ENCODE data around the gene ZSCAN4.

Gene ZSCAN4

DNA sequence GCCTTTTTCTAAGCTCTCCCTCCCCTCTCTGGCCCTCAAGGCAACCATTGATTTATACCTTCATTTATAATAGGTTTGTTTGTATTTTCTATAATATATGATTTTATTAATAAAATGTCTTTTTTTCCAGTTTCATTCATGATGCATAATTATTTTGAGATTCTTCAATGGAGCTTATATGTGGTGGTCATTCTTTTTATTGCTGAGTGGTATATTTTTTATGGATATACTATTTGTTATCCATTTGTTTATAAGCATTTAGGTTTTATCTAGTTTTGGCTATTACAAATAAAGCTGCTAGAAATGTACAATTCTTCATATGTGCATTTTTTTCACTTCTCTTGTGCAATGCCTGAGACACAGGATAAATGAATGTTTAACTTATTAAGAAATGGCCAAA, 25.0 kb upstream of the ZSCAN4 start:
- DNase-seq (ENCODE audit: insufficient read length, low spot score) (no peak), FAIRE-seq (no peak)
- TF ChIP-seq POLR2A (IDR thresholded peaks at IDR 0.05; ENCODE audit: low read depth, low read length) (no peak), TAF1 (IDR thresholded peaks at IDR 0.05; ENCODE audit: low read depth, low read length) (no peak), PAX5 (IDR thresholded peaks at IDR 0.05; ENCODE audit: insufficient read depth, low read length, severe bottlenecking) (no peak), POU2F2 (IDR thresholded peaks at IDR 0.05; ENCODE audit: low read depth, low read length) (no peak), SPI1 (IDR thresholded peaks at IDR 0.05; ENCODE audit: low read depth, low read length) (no peak), POLR2AphosphoS5 (IDR thresholded peaks at IDR 0.05; ENCODE audit: low read depth, low read length) (no peak)

- no peak for TF ChIP-seq TAF1 (IDR thresholded peaks at IDR 0.05; ENCODE audit: low read depth, low read length)
- no peak for TF ChIP-seq PAX5 (IDR thresholded peaks at IDR 0.05; ENCODE audit: insufficient read depth, low read length, severe bottlenecking)
- TF ChIP-seq SPI1 (IDR thresholded peaks at IDR 0.05; ENCODE audit: low read depth, low read length): no peak
- no peak for TF ChIP-seq POU2F2 (IDR thresholded peaks at IDR 0.05; ENCODE audit: low read depth, low read length)
- no peak for TF ChIP-seq POLR2AphosphoS5 (IDR thresholded peaks at IDR 0.05; ENCODE audit: low read depth, low read length)
- TF ChIP-seq POLR2A (IDR thresholded peaks at IDR 0.05; ENCODE audit: low read depth, low read length): no peak
- DNase-seq (ENCODE audit: insufficient read length, low spot score): no peak
- no peak for FAIRE-seq
These were observed 20.3 kb upstream of the ZSCAN4 start for GRCh38 chr19:57648331-57649003.

DNA sequence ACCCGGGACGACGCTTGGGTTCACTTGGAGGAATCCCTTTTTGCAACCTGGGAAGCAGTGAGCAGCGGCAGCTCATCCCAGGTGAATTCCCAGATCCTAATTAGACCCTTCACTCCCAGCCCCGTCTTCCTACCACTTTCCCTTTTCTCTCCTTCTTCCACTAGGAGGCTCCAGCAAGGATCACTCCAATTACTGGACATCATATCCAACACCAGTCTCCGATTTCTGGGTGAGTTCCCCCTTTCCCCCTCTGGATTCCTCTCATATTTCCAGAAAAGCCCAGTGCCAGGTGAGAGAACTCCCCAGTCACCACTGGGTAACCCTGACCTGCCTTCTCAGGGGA, 17.1 kb upstream of the ZSCAN4 start:
- TF ChIP-seq POLR2A (IDR thresholded peaks at IDR 0.05; ENCODE audit: low read depth, low read length) (no peak), POU2F2 (IDR thresholded peaks at IDR 0.05; ENCODE audit: low read depth, low read length) (no peak), POLR2AphosphoS5 (IDR thresholded peaks at IDR 0.05; ENCODE audit: low read depth, low read length) (no peak)
- FAIRE-seq: no peak
- no peak for DNase-seq (ENCODE audit: insufficient read length, low spot score)

GRCh38 chr19:57653689-57654088, 15.0 kb upstream of the ZSCAN4 start:
- TF ChIP-seq PAX5 (IDR thresholded peaks at IDR 0.05; ENCODE audit: insufficient read depth, low read length, severe bottlenecking) (no peak), POLR2A (IDR thresholded peaks at IDR 0.05; ENCODE audit: low read depth, low read length) (no peak), TAF1 (IDR thresholded peaks at IDR 0.05; ENCODE audit: low read depth, low read length) (no peak), POLR2AphosphoS5 (IDR thresholded peaks at IDR 0.05; ENCODE audit: low read depth, low read length) (no peak), SPI1 (IDR thresholded peaks at IDR 0.05; ENCODE audit: low read depth, low read length) (no peak), POU2F2 (IDR thresholded peaks at IDR 0.05; ENCODE audit: low read depth, low read length) (no peak)
- DNase-seq (ENCODE audit: insufficient read length, low spot score): no peak
- no peak for FAIRE-seq

DNA sequence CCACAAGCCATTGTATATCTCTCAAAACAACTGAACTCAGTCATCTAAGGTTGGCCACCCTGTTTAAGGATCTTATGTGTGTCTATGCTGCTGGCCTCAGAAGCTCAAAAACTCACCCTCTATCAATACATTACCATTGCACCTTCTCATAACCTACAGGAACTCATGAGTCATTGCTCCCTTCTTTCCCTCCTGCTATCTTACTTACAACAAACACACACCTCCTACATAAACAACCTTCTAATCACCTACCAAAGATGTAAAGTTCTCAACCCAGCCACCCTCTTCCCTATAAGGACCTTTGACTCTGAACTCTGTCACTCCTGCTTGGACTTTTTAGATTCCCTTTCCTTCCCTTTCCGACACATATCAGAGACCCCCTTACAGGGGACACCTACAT, 13.3 kb upstream of the ZSCAN4 start:
- FAIRE-seq: no peak
- DNase-seq (ENCODE audit: insufficient read length, low spot score): no peak
- no peak for TF ChIP-seq POLR2A (IDR thresholded peaks at IDR 0.05; ENCODE audit: low read depth, low read length)

- DNase-seq (ENCODE audit: insufficient read length, low spot score): no peak
- FAIRE-seq: no peak
- TF ChIP-seq SPI1 (IDR thresholded peaks at IDR 0.05; ENCODE audit: low read depth, low read length) (no peak), POLR2A (IDR thresholded peaks at IDR 0.05; ENCODE audit: low read depth, low read length) (no peak), TAF1 (IDR thresholded peaks at IDR 0.05; ENCODE audit: low read depth, low read length) (no peak), POLR2AphosphoS5 (IDR thresholded peaks at IDR 0.05; ENCODE audit: low read depth, low read length) (no peak)
These were observed 12.4 kb upstream of the ZSCAN4 start for GRCh38 chr19:57656346-57656745.

- TF ChIP-seq SPI1 (IDR thresholded peaks at IDR 0.05; ENCODE audit: low read depth, low read length) (no peak), POLR2AphosphoS5 (IDR thresholded peaks at IDR 0.05; ENCODE audit: low read depth, low read length) (no peak), POU2F2 (IDR thresholded peaks at IDR 0.05; ENCODE audit: low read depth, low read length) (no peak)
- peak; percentile 15 for DNase-seq (ENCODE audit: insufficient read length, low spot score)
- no peak for FAIRE-seq
These were observed 4.2 kb upstream of the ZSCAN4 start for GRCh38 chr19:57664269-57665127.

GRCh38 chr19:57665261-57665806, 3.4 kb upstream of the ZSCAN4 start:
- TF ChIP-seq SPI1 (IDR thresholded peaks at IDR 0.05; ENCODE audit: low read depth, low read length) (no peak), POU2F2 (IDR thresholded peaks at IDR 0.05; ENCODE audit: low read depth, low read length) (no peak), TAF1 (IDR thresholded peaks at IDR 0.05; ENCODE audit: low read depth, low read length) (no peak), POLR2AphosphoS5 (IDR thresholded peaks at IDR 0.05; ENCODE audit: low read depth, low read length) (no peak), PAX5 (IDR thresholded peaks at IDR 0.05; ENCODE audit: insufficient read depth, low read length, severe bottlenecking) (no peak), POLR2A (IDR thresholded peaks at IDR 0.05; ENCODE audit: low read depth, low read length) (no peak)
- DNase-seq (ENCODE audit: insufficient read length, low spot score): no peak
- FAIRE-seq: no peak

GRCh38 chr19:57667228-57667627, 1.5 kb upstream of the ZSCAN4 start:
- DNase-seq (ENCODE audit: insufficient read length, low spot score): no peak
- TF ChIP-seq PAX5 (IDR thresholded peaks at IDR 0.05; ENCODE audit: insufficient read depth, low read length, severe bottlenecking) (no peak), POLR2AphosphoS5 (IDR thresholded peaks at IDR 0.05; ENCODE audit: low read depth, low read length) (no peak)
- FAIRE-seq: no peak

- DNase-seq (ENCODE audit: insufficient read length, low spot score) (no peak), FAIRE-seq (no peak)
- TF ChIP-seq POU2F2 (IDR thresholded peaks at IDR 0.05; ENCODE audit: low read depth, low read length): no peak
- TF ChIP-seq POLR2A (IDR thresholded peaks at IDR 0.05; ENCODE audit: low read depth, low read length): no peak
- no peak for TF ChIP-seq POLR2AphosphoS5 (IDR thresholded peaks at IDR 0.05; ENCODE audit: low read depth, low read length)
These were observed 2.6 kb downstream of the ZSCAN4 start for GRCh38 chr19:57671124-57671895.

Measured in GM12891 (cell line).